RKO (cell line): ENCODE data around the gene PCDHA5.
A peak's percentile ranks its signal among the peaks of the same experiment; 100 is the strongest.
"Not testable (repeated sequence)": the region's sequence is repeated elsewhere in the genome, so short reads cannot be mapped to it uniquely, and the experiment has no call there.

Source experiments
- DNase-seq: peaks from one replicate; pipeline ENCODE4 v3.0.0-alpha.2; 2016; ENCODE audit warnings: low spot score

Gene PCDHA5

DNA sequence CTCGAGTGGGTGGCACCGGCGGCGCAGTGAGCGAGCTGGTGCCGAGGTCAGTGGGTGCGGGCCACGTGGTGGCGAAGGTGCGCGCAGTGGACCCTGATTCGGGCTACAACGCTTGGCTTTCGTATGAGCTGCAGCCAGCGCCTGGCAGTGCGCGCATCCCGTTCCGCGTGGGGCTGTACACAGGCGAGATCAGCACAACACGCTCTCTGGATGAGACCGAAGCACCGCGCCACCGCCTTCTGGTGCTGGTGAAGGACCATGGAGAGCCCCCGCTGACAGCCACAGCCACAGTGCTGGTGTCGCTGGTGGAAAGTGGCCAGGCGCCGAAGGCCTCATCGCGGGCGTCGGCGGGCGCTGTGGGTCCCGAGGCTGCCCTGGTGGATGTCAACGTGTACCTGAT lies 2.1 kb downstream of the PCDHA5 start:
- no peak for DNase-seq

DNA sequence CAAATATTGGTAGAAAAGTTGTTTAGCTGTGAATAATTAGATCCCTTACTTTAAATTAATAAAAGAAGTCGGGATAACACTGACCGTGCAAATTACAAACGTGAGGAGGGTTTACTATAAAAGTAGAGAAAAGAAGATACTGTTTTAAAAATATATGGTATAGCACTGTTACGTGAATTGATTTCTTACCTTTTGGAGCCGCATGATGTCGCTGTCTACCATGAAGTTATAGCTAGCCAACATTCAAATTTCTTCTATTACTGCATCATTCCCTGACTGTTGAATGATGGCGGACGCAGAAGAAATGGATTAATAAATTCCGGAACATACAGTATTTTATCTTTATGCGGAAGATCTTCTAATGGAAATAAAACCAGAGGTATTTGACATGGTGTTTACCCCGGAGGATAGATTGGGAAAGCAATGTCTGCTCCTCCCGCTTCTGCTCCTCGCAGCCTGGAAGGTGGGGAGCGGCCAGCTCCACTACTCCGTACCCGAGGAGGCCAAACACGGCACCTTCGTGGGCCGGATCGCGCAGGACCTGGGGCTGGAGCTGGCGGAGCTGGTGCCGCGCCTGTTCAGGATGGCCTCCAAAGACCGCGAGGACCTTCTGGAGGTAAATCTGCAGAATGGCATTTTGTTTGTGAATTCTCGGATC lies 6.4 kb downstream of the PCDHA5 start, which contains the start of gene PCDHA6:
Gene PCDHA6 (plus strand): TSS at position 257 of the 658 bp plus-strand sequence. CDS start 132 bp downstream, at position 389.
- no peak for DNase-seq

DNA sequence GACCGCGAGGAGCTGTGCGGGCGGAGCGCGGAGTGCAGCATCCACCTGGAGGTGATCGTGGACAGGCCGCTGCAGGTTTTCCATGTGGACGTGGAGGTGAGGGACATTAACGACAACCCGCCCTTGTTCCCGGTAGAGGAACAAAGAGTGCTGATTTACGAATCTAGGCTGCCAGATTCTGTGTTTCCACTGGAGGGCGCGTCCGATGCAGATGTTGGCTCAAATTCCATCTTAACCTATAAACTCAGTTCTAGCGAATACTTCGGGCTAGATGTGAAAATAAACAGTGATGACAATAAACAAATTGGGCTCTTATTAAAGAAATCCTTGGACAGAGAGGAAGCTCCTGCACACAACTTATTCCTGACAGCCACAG lies 6.9 kb downstream of the PCDHA5 start:
- DNase-seq, result no peak

DNA sequence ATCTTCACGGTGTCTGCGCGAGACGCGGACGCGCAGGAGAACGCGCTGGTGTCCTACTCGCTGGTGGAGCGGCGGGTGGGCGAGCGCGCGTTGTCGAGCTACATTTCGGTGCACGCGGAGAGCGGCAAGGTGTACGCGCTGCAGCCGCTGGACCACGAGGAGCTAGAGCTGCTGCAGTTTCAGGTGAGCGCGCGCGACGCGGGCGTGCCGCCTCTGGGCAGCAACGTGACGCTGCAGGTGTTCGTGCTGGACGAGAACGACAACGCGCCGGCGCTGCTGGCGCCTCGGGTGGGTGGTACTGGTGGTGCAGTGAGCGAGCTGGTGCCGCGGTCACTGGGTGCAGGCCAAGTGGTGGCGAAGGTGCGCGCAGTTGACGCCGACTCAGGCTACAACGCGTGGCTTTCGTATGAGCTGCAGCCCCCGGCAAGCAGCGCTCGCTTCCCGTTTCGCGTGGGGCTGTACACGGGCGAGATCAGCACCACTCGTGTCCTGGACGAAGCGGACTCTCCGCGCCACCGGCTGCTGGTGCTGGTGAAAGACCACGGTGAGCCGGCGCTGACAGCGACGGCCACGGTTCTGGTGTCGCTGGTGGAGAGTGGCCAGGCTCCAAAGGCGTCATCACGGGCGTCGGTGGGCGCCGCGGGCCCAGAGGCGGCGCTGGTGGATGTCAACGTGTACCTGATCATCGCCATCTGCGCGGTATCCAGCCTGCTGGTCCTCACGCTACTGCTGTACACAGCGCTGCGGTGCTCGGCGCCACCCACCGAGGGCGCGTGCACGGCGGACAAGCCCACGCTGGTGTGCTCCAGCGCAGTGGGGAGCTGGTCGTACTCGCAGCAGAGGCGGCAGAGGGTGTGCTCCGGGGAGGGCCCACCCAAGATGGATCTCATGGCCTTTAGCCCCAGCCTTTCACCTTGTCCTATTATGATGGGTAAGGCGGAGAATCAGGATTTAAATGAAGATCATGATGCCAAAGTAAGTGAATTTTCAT lies 8.4 kb downstream of the PCDHA5 start:
- DNase-seq, result not testable (repeated sequence)

DNA sequence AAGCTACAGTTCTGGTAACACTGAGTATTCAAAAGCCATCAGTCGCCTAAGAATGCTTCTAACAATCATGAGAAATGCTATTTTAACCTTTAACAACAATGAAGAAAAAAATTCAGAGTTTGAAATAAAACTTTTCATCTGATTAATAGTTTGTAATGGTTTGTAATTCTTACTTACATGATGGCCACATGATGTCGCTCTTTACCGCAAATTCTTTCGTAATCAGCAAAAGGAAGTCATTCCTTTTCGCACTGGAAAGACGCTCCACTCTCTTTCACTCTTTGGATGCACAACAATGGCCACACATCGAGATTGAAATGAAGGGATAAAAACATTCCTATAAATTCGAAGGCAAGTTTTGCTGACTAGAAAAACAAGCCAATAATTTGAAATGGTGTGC lies 12.6 kb downstream of the PCDHA5 start, which contains the start of gene PCDHA7:
Gene PCDHA7 (plus strand): TSS at position 277 of the 400 bp plus-strand sequence. CDS start 115 bp downstream, at position 392.
- no peak for DNase-seq

DNA sequence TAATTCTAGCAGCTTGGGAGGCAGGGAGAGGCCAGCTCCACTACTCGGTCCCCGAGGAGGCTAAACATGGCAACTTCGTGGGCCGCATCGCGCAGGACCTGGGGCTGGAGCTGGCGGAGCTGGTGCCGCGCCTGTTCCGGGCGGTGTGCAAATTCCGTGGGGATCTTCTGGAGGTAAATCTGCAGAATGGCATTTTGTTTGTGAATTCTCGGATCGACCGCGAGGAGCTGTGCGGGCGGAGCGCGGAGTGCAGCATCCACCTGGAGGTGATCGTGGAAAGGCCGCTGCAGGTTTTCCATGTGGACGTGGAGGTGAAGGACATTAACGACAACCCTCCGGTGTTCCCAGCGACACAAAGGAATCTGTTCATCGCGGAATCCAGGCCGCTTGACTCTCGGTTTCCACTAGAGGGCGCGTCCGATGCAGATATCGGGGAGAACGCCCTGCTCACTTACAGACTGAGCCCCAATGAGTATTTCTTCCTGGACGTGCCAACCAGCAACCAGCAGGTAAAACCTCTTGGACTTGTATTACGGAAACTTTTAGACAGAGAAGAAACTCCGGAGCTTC lies 13.1 kb downstream of the PCDHA5 start:
- DNase-seq, result not testable (repeated sequence)

DNA sequence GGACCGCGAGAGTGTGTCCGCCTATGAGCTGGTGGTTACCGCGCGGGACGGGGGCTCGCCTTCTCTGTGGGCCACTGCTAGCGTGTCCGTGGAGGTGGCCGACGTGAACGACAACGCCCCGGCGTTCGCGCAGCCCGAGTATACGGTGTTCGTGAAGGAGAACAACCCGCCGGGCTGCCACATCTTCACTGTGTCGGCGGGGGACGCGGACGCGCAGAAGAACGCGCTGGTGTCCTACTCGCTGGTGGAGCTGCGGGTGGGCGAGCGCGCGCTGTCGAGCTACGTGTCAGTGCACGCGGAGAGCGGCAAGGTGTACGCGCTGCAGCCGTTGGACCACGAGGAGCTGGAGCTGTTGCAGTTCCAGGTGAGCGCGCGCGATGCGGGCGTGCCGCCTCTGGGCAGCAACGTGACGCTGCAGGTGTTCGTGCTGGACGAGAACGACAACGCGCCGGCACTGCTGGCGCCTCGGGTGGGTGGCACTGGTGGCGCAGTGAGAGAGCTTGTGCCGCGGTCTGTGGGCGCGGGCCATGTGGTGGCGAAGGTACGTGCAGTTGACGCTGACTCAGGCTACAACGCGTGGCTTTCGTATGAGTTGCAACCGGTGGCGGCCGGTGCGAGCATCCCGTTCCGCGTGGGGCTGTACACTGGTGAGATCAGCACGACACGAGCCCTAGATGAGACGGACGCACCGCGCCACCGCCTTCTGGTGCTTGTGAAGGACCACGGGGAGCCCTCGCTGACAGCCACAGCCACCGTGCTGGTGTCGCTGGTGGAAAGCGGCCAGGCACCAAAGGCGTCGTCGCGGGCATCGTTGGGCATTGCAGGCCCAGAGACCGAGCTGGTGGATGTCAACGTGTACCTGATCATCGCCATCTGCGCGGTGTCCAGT lies 14.5 kb downstream of the PCDHA5 start:
- DNase-seq, result no peak

DNA sequence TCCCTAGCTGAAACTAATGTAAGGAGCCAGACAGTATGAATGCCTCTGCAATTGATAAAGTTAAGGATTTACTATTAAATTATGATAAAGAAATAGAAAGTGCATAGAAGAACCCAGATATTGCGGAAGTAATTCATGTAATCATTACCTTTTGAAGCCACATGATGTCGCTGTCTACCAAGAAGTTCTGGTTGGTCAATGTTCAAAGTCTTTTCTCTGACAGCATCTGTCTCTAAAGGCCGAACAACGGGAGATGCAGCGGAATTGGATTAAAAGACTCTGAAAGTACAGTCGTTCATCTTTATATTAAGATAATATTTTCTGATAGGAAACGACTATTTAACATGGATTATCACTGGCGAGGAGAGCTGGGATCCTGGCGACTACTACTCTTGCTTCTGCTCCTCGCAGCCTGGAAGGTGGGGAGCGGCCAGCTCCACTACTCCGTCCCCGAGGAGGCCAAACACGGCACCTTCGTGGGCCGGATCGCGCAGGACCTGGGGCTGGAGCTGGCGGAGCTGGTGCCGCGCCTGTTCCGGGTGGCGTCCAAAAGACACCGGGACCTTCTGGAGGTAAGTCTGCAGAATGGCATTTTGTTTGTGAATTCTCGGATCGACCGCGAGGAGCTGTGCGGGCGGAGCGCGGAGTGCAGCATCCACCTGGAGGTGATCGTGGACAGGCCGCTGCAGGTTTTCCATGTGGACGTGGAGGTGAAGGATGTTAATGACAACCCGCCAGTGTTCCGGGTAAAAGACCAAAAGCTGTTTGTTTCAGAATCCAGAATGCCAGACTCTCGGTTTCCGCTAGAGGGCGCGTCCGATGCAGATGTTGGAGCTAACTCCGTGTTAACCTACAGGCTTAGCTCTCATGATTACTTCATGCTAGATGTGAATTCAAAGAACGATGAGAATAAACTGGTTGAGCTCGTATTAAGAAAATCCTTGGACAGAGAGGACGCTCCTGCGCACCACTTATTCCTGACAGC lies 19.9 kb downstream of the PCDHA5 start, which contains the start of gene PCDHA8:
Gene PCDHA8 (plus strand): TSS at position 210 of the 985 bp plus-strand sequence. CDS start 135 bp downstream, at position 345.
- peak; percentile 80 for DNase-seq

DNA sequence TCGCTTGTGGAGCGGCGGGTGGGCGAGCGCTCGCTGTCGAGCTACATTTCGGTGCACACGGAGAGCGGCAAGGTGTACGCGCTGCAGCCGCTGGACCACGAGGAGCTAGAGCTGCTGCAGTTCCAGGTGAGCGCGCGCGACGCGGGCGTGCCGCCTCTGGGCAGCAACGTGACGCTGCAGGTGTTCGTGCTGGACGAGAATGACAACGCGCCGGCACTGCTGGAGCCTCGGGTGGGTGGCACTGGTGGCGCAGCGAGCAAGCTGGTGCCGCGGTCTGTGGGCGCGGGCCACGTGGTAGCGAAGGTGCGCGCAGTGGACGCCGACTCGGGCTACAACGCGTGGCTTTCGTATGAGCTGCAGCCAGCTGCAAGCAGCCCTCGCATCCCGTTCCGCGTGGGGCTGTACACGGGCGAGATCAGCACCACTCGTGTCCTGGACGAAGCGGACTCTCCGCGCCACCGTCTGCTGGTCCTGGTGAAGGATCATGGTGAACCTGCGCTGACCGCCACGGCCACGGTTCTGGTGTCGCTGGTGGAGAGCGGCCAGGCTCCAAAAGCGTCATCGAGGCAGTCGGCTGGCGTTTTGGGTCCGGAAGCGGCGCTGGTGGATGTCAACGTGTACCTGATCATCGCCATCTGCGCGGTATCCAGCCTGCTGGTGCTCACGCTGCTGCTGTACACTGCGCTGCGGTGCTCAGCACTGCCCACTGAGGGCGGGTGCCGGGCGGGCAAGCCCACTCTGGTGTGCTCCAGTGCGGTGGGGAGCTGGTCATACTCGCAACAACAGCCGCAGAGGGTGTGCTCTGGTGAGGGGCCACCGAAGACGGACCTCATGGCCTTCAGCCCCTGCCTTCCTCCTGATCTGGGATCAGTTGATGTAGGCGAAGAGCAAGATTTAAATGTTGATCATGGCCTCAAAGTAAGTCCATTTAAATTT lies 21.7 kb downstream of the PCDHA5 start:
- no peak for DNase-seq

DNA sequence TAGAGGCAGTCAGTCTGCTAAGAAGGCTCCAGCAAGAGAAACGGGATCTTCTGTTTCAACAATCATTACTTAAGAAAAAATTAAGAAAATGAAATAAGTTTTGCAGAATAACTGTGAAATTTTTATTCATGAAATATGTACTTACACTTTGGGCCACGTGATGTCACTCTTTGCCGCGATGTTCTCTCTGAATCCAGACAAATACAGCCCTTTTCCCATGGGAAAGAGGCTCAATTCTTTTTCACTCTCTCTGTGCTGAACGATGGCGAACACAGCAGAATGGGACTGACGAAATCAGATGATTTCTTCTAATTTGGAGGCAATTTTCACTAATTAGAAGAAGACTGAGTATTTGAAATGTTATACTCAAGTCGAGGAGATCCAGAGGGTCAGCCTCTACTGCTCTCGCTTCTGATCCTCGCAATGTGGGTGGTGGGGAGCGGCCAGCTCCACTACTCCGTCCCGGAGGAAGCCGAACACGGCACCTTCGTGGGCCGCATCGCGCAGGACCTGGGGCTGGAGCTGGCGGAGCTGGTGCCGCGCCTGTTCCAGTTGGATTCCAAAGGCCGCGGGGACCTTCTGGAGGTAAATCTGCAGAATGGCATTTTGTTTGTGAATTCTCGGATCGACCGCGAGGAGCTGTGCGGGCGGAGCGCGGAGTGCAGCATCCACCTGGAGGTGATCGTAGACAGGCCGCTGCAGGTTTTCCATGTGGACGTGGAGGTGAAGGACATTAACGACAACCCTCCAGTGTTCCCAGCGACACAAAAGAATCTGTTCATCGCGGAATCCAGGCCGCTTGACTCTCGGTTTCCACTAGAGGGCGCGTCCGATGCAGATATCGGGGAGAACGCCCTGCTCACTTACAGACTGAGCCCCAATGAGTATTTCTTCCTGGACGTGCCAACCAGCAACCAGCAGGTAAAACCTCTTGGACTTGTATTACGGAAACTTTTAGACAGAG lies 27.0 kb downstream of the PCDHA5 start, which contains the start of gene PCDHA9:
Gene PCDHA9 (plus strand): TSS at position 244 of the 964 bp plus-strand sequence. CDS start 114 bp downstream, at position 358.
- not testable (repeated sequence) for DNase-seq

DNA sequence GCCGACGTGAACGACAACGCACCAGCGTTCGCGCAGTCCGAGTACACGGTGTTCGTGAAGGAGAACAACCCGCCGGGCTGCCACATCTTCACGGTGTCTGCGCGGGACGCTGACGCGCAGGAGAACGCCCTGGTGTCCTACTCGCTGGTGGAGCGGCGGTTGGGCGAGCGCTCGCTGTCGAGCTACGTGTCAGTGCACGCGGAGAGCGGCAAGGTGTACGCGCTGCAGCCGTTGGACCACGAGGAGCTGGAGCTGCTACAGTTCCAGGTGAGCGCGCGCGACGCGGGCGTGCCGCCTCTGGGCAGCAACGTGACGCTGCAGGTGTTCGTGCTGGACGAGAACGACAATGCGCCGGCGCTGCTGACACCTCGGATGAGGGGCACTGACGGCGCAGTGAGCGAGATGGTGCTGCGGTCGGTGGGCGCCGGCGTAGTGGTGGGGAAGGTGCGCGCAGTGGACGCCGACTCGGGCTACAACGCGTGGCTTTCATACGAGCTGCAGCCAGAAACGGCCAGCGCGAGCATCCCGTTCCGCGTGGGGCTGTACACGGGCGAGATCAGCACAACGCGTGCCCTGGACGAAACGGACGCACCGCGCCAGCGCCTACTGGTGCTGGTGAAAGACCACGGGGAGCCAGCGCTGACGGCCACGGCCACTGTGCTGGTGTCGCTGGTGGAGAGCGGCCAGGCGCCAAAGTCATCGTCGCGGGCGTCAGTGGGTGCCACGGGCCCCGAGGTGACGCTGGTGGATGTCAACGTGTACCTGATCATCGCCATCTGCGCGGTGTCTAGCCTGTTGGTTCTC lies 28.6 kb downstream of the PCDHA5 start:
- not testable (repeated sequence) for DNase-seq

DNA sequence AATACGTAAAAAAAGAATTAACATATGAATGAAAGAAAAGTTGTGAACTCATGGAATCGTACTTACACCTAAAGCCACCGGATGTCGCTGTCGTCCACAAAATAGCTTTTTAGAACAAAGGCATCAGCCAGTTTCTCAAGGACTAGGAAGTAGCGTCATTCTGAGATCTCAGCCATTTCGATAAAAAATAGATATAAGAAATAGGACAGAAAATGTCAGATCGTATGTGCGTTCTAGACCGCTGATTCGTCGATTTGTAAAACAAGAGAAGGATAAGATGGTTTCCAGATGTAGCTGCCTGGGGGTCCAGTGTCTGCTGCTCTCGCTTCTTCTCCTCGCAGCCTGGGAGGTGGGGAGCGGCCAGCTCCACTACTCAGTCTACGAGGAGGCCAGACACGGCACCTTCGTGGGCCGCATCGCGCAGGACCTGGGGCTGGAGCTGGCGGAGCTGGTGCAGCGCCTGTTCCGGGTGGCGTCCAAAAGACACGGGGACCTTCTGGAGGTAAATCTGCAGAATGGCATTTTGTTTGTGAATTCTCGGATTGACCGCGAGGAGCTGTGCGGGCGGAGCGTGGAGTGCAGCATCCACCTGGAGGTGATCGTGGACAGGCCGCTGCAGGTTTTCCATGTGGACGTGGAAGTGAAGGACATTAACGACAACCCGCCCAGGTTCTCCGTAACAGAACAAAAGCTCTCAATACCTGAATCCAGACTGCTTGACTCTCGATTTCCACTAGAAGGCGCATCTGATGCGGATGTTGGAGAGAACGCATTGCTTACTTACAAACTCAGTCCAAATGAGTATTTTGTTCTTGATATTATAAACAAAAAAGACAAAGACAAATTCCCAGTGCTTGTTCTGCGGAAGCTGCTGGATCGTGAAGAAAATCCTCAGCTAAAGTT lies 34.6 kb downstream of the PCDHA5 start, which contains the start of gene PCDHA10:
Gene PCDHA10 (plus strand): TSS at position 126 of the 903 bp plus-strand sequence. CDS start 152 bp downstream, at position 278.
- DNase-seq, result peak; percentile 60

DNA sequence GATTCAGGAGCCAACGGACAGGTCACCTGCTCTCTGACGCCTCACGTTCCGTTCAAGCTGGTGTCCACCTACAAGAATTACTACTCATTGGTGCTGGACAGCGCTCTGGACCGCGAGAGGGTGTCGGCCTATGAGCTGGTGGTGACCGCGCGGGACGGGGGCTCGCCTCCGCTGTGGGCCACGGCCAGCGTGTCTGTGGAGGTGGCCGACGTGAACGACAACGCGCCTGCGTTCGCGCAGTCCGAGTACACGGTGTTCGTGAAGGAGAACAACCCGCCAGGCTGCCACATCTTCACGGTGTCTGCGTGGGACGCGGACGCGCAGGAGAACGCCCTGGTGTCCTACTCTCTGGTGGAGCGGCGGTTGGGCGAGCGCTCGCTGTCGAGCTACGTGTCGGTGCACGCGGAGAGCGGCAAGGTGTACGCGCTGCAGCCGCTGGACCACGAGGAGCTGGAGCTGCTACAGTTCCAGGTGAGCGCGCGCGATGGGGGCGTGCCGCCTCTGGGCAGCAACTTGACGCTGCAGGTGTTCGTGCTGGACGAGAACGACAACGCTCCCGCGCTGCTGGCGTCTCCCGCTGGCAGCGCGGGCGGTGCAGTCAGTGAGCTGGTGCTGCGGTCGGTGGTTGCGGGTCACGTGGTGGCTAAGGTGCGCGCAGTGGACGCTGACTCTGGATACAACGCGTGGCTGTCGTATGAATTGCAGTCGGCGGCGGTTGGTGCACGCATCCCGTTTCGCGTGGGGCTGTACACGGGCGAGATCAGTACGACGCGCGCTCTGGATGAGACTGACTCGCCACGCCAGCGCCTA lies 36.0 kb downstream of the PCDHA5 start:
- DNase-seq, result no peak

DNA sequence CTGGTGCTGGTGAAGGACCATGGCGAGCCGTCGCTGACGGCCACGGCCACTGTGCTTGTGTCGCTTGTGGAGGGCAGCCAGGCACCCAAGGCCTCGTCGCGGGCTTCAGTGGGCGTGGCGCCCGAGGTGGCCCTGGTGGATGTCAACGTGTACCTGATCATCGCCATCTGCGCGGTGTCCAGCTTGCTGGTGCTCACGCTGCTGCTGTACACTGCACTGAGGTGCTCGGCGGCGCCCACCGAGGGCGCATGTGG lies 36.5 kb downstream of the PCDHA5 start:
- DNase-seq, result no peak
